Omental fat pad (tissue), 4 donors: ENCODE data around the gene UCN2. TPM values are rescaled to one million over a fixed set of nuclear protein-coding genes. Genes with fewer than 3 reads are reported as not detected.

Source experiments
- ATAC-seq: fragments of 150-250 bp; one replicate; pipeline ENCODE4 v1.9.1; 2016; ENCODE audit warnings: mild to moderate bottlenecking, moderate library complexity; ENCODE audit not compliant: low FRiP score
- DNase-seq: peaks from one replicate; pipeline ENCODE4 v3.0.0-alpha.2; 2019; ENCODE audit warnings: low spot score
- CTCF ChIP-seq, 3 donors: fragments of 450-650 bp; IDR thresholded peaks; one replicate each; pipeline ENCODE4 v1.5.1; 2016 to 2017; ENCODE audit warnings: antibody characterized with exemption in 3 of 3, mild to moderate bottlenecking in 3 of 3, moderate library complexity in 2 of 3
- total RNA-seq, 4 donors: library from RNA; depleted of rRNA; stranded (reverse); fragments of >200 nt; gene quantifications; one replicate each; pipeline ENCODE4 v1.1.0, GENCODE V29; 2016

UCN2 gene
- total RNA-seq, 4 donors from 2014 or later, result 0.28 TPM; not detected in 3

GRCh38 chr3:48595526-48596121 is 32.0 kb upstream of the UCN2 start:
- TF ChIP-seq CTCF (IDR thresholded peaks at IDR 0.05), result no peak
- peak; percentile 65 for ATAC-seq

GRCh38 chr3:48595075-48595525 is 31.5 kb upstream of the UCN2 start, which contains the start of gene COL7A1:
Gene COL7A1, minus strand, starts transcription at chr3:48595329. Its CDS starts 170 bp downstream, at chr3:48595159.
- no peak for TF ChIP-seq CTCF (IDR thresholded peaks at IDR 0.05)
- ATAC-seq (no peak), DNase-seq (no peak)

More at GRCh38 chr3:48595526-48596121, 32.0 kb upstream of the UCN2 start:
- peak; percentile 36 for DNase-seq

- DNase-seq (no peak), ATAC-seq (no peak)
- no peak for TF ChIP-seq CTCF (IDR thresholded peaks at IDR 0.05)
Observed at GRCh38 chr3:48594417-48595049, 31.0 kb upstream of the UCN2 start.

- DNase-seq, result no peak
- no peak for TF ChIP-seq CTCF (IDR thresholded peaks at IDR 0.05)
Observed at GRCh38 chr3:48593337-48593736, 29.8 kb upstream of the UCN2 start.

GRCh38 chr3:48592519-48593087 is 29.0 kb upstream of the UCN2 start:
- no peak for DNase-seq
- no peak for TF ChIP-seq CTCF (IDR thresholded peaks at IDR 0.05)
- no peak for ATAC-seq

More at GRCh38 chr3:48593337-48593736, 29.8 kb upstream of the UCN2 start:
- ATAC-seq, result no peak

- TF ChIP-seq CTCF (IDR thresholded peaks at IDR 0.05), result no peak
- ATAC-seq (no peak), DNase-seq (no peak)
Observed at GRCh38 chr3:48591886-48592518, 28.4 kb upstream of the UCN2 start.
